Stomach (tissue), 9 donors: ENCODE data around the gene TMSB15A. TPM values are rescaled to one million over a fixed set of nuclear protein-coding genes. Genes with fewer than 3 reads are reported as not detected.
"Not testable (repeated sequence)": the region's sequence is repeated elsewhere in the genome, so short reads cannot be mapped to it uniquely, and the experiment has no call there.

ENCODE experiments used
- DNase-seq, 2 donors: peaks; one replicate each; pipeline versions ENCODE4 v3.0.0 to v3.0.0-alpha.2; 2013 to 2019
- H3K27ac ChIP-seq, 5 donors: fragments of 200-600 bp in 4 of 5; sonication (generic) in 4 of 5; one replicate each; pipeline ENCODE4 v1.5.1; 2013 to 2019; ENCODE audit warnings: mild to moderate bottlenecking in 1 of 5, moderate library complexity in 1 of 5
- H3K27me3 ChIP-seq, 3 donors: fragments of 200-600 bp; sonication (generic); one replicate each; pipeline ENCODE4 v1.5.1; 2017 to 2019; ENCODE audit warnings: mixed run types in 1 of 3
- H3K36me3 ChIP-seq, 4 donors: fragments of 200-600 bp; sonication (generic); 1 replicate in 3 of 4; 2 replicates in 1 of 4; pipeline ENCODE4 v1.5.1; 2016 to 2019
- H3K4me1 ChIP-seq, 4 donors: fragments of 200-600 bp; sonication (generic); one replicate each; pipeline ENCODE4 v1.5.1; 2016 to 2019
- H3K4me3 ChIP-seq, 4 donors: fragments of 200-600 bp; sonication (generic) in 3 of 4; one replicate each; pipeline ENCODE4 v1.5.1; 2016 to 2019; ENCODE audit warnings: mild to moderate bottlenecking in 1 of 4
- H3K9me3 ChIP-seq, 4 donors: fragments of 200-600 bp; sonication (generic); one replicate each; pipeline ENCODE4 v1.5.1; 2016 to 2019
- CTCF ChIP-seq, 7 experiments: fragments of 450-650 bp in 4 of 7; fragments of 200-600 bp in 3 of 7; sonication (generic) in 3 of 7; IDR thresholded peaks; one replicate each; pipeline ENCODE4 v1.5.1; 2016 to 2019; ENCODE audit warnings: antibody characterized with exemption in 7 of 7, control low read depth in 2 of 7, mild to moderate bottlenecking in 1 of 7
- EP300 ChIP-seq: sonication (generic); formaldehyde crosslinking; IDR thresholded peaks from one replicate; pipeline ENCODE4 v1.6.1; 2017; ENCODE audit warnings: antibody characterized with exemption
- POLR2A ChIP-seq, 4 donors: fragments of 450-650 bp; IDR thresholded peaks; one replicate each; pipeline ENCODE4 v1.6.1; 2016; ENCODE audit warnings: antibody characterized with exemption in 4 of 4, control low read depth in 2 of 4, mild to moderate bottlenecking in 1 of 4, moderate library complexity in 1 of 4
- POLR2AphosphoS5 ChIP-seq, 3 donors: sonication (generic); formaldehyde crosslinking; IDR thresholded peaks; one replicate each; pipeline ENCODE4 v1.6.1; 2016; ENCODE audit warnings: antibody characterized with exemption in 3 of 3
- WGBS, 5 donors: extraction: QIAGEN DNeasy Blood & Tissue Kit in 3 of 5; methylation state at CpG; one replicate each; pipeline versions ENCODE4 v1.1.5 to v1.1.7; 2013 to 2018; 5-methylcytosine and 5-hydroxymethylcytosine counted together
- intact Hi-C: fragments of 100-400 bp; cut with DNase I; formaldehyde crosslinking; loops from one replicate; pipeline ENCODE4 v1.15.1; 2023; ENCODE audit warnings: low total_unique reads
- polyA plus RNA-seq, 3 donors: library from polyadenylated mRNA; stranded (reverse); fragments of 200-250 nt; gene quantifications; one replicate each; pipeline ENCODE4 v1.2.3, GENCODE V29; 2013
- total RNA-seq, 5 donors: library from RNA; depleted of rRNA; stranded (reverse); fragments of >200 nt; gene quantifications; one replicate each; pipeline versions ENCODE4 v1.1.0 to v1.2.3, GENCODE V29; 2014 to 2016
- donor health status: healthy with polysubstance abuse.
- donor health status: Bipolar disorder and iron deficiency.
- donor health status: healthy.

The TMSB15A gene
- total and polyA plus RNA-seq, 8 donors = 0.45 to 3.9 (median 3.5) TPM; not detected in 5

- no peaks in the 10 kb centered on the region for H3K36me3 ChIP-seq
- H3K27me3 ChIP-seq = peaks cover 0 to 14% (median 13%) of the 10 kb centered on the region in 3 donors
- WGBS, 5 donors = 7 to 50% (median 27%) methylated on average over 9 to 35 of the region's 35 CpGs
- no peak for TF ChIP-seq EP300
- no peak for TF ChIP-seq POLR2A (IDR thresholded peaks at IDR 0.05)
- no peak for TF ChIP-seq POLR2AphosphoS5 (IDR thresholded peaks at IDR 0.05)
- TF ChIP-seq CTCF (IDR thresholded peaks at IDR 0.05) = no peak
- H3K4me3 ChIP-seq = peak overlapping the region in 2 of 4 donors; percentile 17 to 23
- intact Hi-C loops = no loop called here
- no peak overlapping the region for H3K27ac ChIP-seq
- DNase-seq = peak in 1 of 2 donors; percentile 9
- no peaks in the 10 kb centered on the region for H3K4me1 ChIP-seq
- H3K9me3 ChIP-seq = no peaks in the 10 kb centered on the region
These were observed 30.4 kb upstream of the TMSB15A start for GRCh38 chrX:102546828-102547493.

- 55 to 86% (median 68%) methylated on average over 5 of the region's 5 CpGs for WGBS, 5 donors
These were observed 29.6 kb upstream of the TMSB15A start for GRCh38 chrX:102546175-102546574.

GRCh38 chrX:102535958-102536357 is 19.4 kb upstream of the TMSB15A start:
- TF ChIP-seq EP300 (no peak), CTCF (IDR thresholded peaks at IDR 0.05) (no peak), POLR2AphosphoS5 (IDR thresholded peaks at IDR 0.05) (no peak), POLR2A (IDR thresholded peaks at IDR 0.05) (no peak)
- 70 to 94% (median 75%) methylated on average over 2 of the region's 2 CpGs for WGBS, 5 donors
- no peak for DNase-seq
- H3K36me3 ChIP-seq = no peaks in the 10 kb centered on the region
- H3K27ac ChIP-seq = no peak overlapping the region
- H3K27me3 ChIP-seq = peaks cover 0 to 4% (median 0%) of the 10 kb centered on the region in 3 donors
- intact Hi-C loops = no loop called here
- H3K9me3 ChIP-seq = peaks cover 0 to 6% (median 1%) of the 10 kb centered on the region in 4 donors
- H3K4me3 ChIP-seq = no peak overlapping the region
- H3K4me1 ChIP-seq = no peaks in the 10 kb centered on the region

More at GRCh38 chrX:102546175-102546574, 29.6 kb upstream of the TMSB15A start:
- H3K4me1 ChIP-seq, H3K4me3 ChIP-seq, H3K27ac ChIP-seq, intact Hi-C loops, DNase-seq, H3K36me3 ChIP-seq, H3K9me3 ChIP-seq: not testable (repeated sequence)
- H3K27me3 ChIP-seq = peaks cover 3 to 14% (median 13%) of the 10 kb centered on the region in 3 donors

- H3K27ac ChIP-seq = peak overlapping the region in 1 of 5 donors; percentile 57
- H3K4me1 ChIP-seq = peaks cover 5 to 14% (median 10%) of the 10 kb centered on the region in 4 donors
- peaks cover 0 to 19% (median 15%) of the 10 kb centered on the region in 3 donors for H3K27me3 ChIP-seq
- intact Hi-C loops = no loop called here
- no peak overlapping the region for H3K4me3 ChIP-seq
- DNase-seq = peak in 1 of 2 donors; percentile 38
- no peaks in the 10 kb centered on the region for H3K9me3 ChIP-seq
- no peaks in the 10 kb centered on the region for H3K36me3 ChIP-seq
- TF ChIP-seq POLR2A (IDR thresholded peaks at IDR 0.05) = no peak
- TF ChIP-seq POLR2AphosphoS5 (IDR thresholded peaks at IDR 0.05) = no peak
- no peak for TF ChIP-seq EP300
- TF ChIP-seq CTCF (IDR thresholded peaks at IDR 0.05) = no peak
- WGBS, 5 donors = 38 to 56% (median 50%) methylated on average over 7 of the region's 7 CpGs
These were observed 787 bp upstream of the TMSB15A start for GRCh38 chrX:102517326-102517725.

GRCh38 chrX:102514536-102514935 is 2.0 kb downstream of the TMSB15A start:
- peaks cover 5 to 14% (median 10%) of the 10 kb centered on the region in 4 donors for H3K4me1 ChIP-seq
- H3K4me3 ChIP-seq = no peak overlapping the region
- no peak for TF ChIP-seq POLR2AphosphoS5 (IDR thresholded peaks at IDR 0.05)
- no peak for TF ChIP-seq EP300
- no peak for TF ChIP-seq POLR2A (IDR thresholded peaks at IDR 0.05)
- TF ChIP-seq CTCF (IDR thresholded peaks at IDR 0.05) = no peak
- peaks cover 0 to 23% (median 15%) of the 10 kb centered on the region in 3 donors for H3K27me3 ChIP-seq
- H3K36me3 ChIP-seq = no peaks in the 10 kb centered on the region
- H3K9me3 ChIP-seq = no peaks in the 10 kb centered on the region
- H3K27ac ChIP-seq = no peak overlapping the region
- DNase-seq = no peak
- intact Hi-C loops = no loop called here
- 70 to 100% (median 93%) methylated on average over 1 of the region's 1 CpG for WGBS, 5 donors
